Ovary (tissue), 9 donors: ENCODE data around the gene NPIPB9. TPM values are rescaled to one million over a fixed set of nuclear protein-coding genes. Genes with fewer than 3 reads are reported as not detected.

ENCODE experiments used
- DNase-seq, 5 donors: peaks; one replicate each; pipeline ENCODE4 v3.0.0-alpha.2; 2019 to 2020
- H3K27ac ChIP-seq, 2 donors: fragments of 200-600 bp; one replicate each; pipeline versions ENCODE4 v1.5.1 to v1.8.0; 2019 to 2022
- H3K27me3 ChIP-seq: fragments of 200-600 bp; one replicate; pipeline ENCODE4 v1.8.0; 2022
- H3K36me3 ChIP-seq: fragments of 200-600 bp; sonication (generic); one replicate; pipeline ENCODE4 v1.5.1; 2019
- H3K4me1 ChIP-seq: one replicate; pipeline ENCODE4 v1.8.1; 2013; ENCODE audit warnings: mild to moderate bottlenecking, moderate library complexity; ENCODE audit not compliant: insufficient read depth
- H3K4me3 ChIP-seq: fragments of 200-600 bp; sonication (generic); one replicate; pipeline ENCODE4 v1.5.1; 2017
- H3K9me3 ChIP-seq, 2 donors: fragments of 200-600 bp in 1 of 2; sonication (generic) in 1 of 2; one replicate each; pipeline versions ENCODE4 v1.5.1 to v1.8.1; 2013 to 2019; ENCODE audit warnings: mild to moderate bottlenecking in 1 of 2, moderate library complexity in 1 of 2
- CTCF ChIP-seq, 3 donors: fragments of 450-650 bp in 2 of 3; fragments of 200-600 bp in 1 of 3; IDR thresholded peaks; one replicate each; pipeline versions ENCODE4 v1.5.1 to v1.8.0; 2016 to 2022; ENCODE audit warnings: antibody characterized with exemption in 3 of 3, mild to moderate bottlenecking in 1 of 3
- EP300 ChIP-seq: sonication (generic); formaldehyde crosslinking; IDR thresholded peaks from one replicate; pipeline ENCODE4 v1.6.1; 2017; ENCODE audit warnings: antibody characterized with exemption
- POLR2A ChIP-seq: fragments of 450-650 bp; IDR thresholded peaks from one replicate; pipeline ENCODE4 v1.6.1; 2017; ENCODE audit warnings: antibody characterized with exemption, mild to moderate bottlenecking, moderate library complexity
- WGBS, 3 donors: extraction: QIAGEN DNeasy Blood & Tissue Kit in 1 of 3; methylation state at CpG; one replicate each; pipeline versions ENCODE4 v1.1.5 to v1.1.7; 2013 to 2017; 5-methylcytosine and 5-hydroxymethylcytosine counted together
- intact Hi-C, 4 donors: fragments of 100-400 bp; cut with DNase I; formaldehyde crosslinking; loops; one replicate each; pipeline versions ENCODE4 v1.11.0 to v1.15.1; 2022 to 2023
- microRNA-seq, 3 donors: library from miRNA; unstranded; fragments of <30 nt; microRNA quantifications; one replicate each; pipeline versions ENCODE4 to v1.2.0, GENCODE V29; 2019 to 2020
- polyA plus RNA-seq, 2 donors: library from polyadenylated mRNA; stranded (reverse); fragments of 200-250 nt in 1 of 2; fragments of 350-450 nt in 1 of 2; fragmentation: Illumina TruSeq in 1 of 2; extraction: RNeasy Lipid Tissue Mini Kit (QIAGEN cat#74804) in 1 of 2; gene quantifications; one replicate each; pipeline ENCODE4 v1.2.3, GENCODE V29; 2013 to 2014
- small RNA-seq: library from RNA; depleted of rRNA; stranded (forward); fragments of <200 nt; gene quantifications from one replicate; pipeline ENCODE3, GENCODE V24; 2016
- total RNA-seq, 7 donors: library from RNA; depleted of rRNA in 2 of 7; stranded (reverse); fragments of >200 nt in 2 of 7; fragmentation: NEBNext Ultra II Directional in 3 of 7; extraction: Animal tissue kit (Norgen Biotek cat#: 25700) in 3 of 7; gene quantifications; one replicate each; pipeline versions ENCODE4 v1.1.0 to v1.2.4, GENCODE V29; 2016 to 2023
- donor health status: DM: no; HTN: no; CAD: no; lungs with moderate emphysema.
- donor health status: DM: no; HTN: no; CAD: no.
- donor health status: Bipolar disorder and iron deficiency.
- donor health status: DM: yes; HTN: yes; CAD: no.
- donor health status: DM: no; HTN: no; CAD: no.
- donor health status: DM: yes; HTN: yes; CAD: no.

The NPIPB9 gene
- total and polyA plus RNA-seq, 9 donors, result 0.63 to 3.4 (median 1.9) TPM

- Histone ChIP-seq H3K36me3 (no peaks in the 10 kb centered on the region), H3K9me3 (no peaks in the 10 kb centered on the region), H3K4me3 (peak overlapping the region; percentile 100), H3K4me1 (no peaks in the 10 kb centered on the region), H3K27ac (peak overlapping the region; percentile 98 to 99), H3K27me3 (no peaks in the 10 kb centered on the region)
- peak in 1 of 5 donors; percentile 20 for DNase-seq
- 19 to 24% (median 20%) methylated on average over 13 of the region's 13 CpGs for WGBS, 3 donors
- intact Hi-C loops, result loop anchor here in 2 of 4 donors (5.0 to 10.0 kb wide), 2 partner anchors 113 to 125 kb away; partner anchors contain the start of gene CD19 (in 1 of the 2)
- TF ChIP-seq CTCF (IDR thresholded peaks at IDR 0.05), result no peak
- no peak for TF ChIP-seq EP300
- no peak for TF ChIP-seq POLR2A
Observed at GRCh38 chr16:28821874-28822519, 70.4 kb downstream of the NPIPB9 start.

Small RNAs within 50 kb of the gene (microRNA-seq; reads per million reads assigned to microRNA genes)
- gene MIR6862-2, result 0 reads per million in 3 donors

Small RNAs within 50 kb of the gene (small RNA-seq; reads per million reads assigned to genes)
- not detected for gene MIR6862-2

Other genes starting within 250 kb of the NPIPB9 start
- not detected for gene IL27, start 245.0 kb upstream of the NPIPB9 start, total RNA-seq
- gene IL27, start 245.0 kb upstream of the NPIPB9 start, polyA plus RNA-seq, result not detected
- gene NUPR1, start 212.8 kb upstream of the NPIPB9 start, total RNA-seq, result 100 to 1,000 TPM in 5 of 7 donors, 10 to 100 TPM in 2; 25.5 to 355 (median 129) TPM
- gene NUPR1, start 212.8 kb upstream of the NPIPB9 start, polyA plus RNA-seq, result 100 to 1,000 TPM in 1 of 2 donors, 10 to 100 TPM in 1; 28.5 to 366 TPM
- 10 to 100 TPM; 30.6 to 59.8 (median 42.5) TPM for gene SGF29, start 197.9 kb upstream of the NPIPB9 start, total RNA-seq
- 10 to 100 TPM; 28.5 to 54.0 TPM for gene SGF29, start 197.9 kb upstream of the NPIPB9 start, polyA plus RNA-seq
- 1 to 10 TPM in 2 of 7 donors, under 1 TPM in 5; 0.20 to 1.6 (median 0.78) TPM for gene SULT1A2, start 154.7 kb upstream of the NPIPB9 start, total RNA-seq
- 1 to 10 TPM in 1 of 2 donors, under 1 TPM in 1; 0.13 to 1.2 TPM for gene SULT1A2, start 154.7 kb upstream of the NPIPB9 start, polyA plus RNA-seq
- 10 to 100 TPM in 5 of 7 donors, 1 to 10 TPM in 2; 5.4 to 22.3 (median 10.3) TPM for gene SULT1A1, start 141.7 kb upstream of the NPIPB9 start, total RNA-seq
- 10 to 100 TPM; 11.3 to 54.6 TPM for gene SULT1A1, start 141.7 kb upstream of the NPIPB9 start, polyA plus RNA-seq
- 1 to 10 TPM in 2 of 7 donors, under 1 TPM in 3, not detected in 2; 0.28 to 2.7 (median 0.93) TPM for gene NPIPB8, start 113.7 kb upstream of the NPIPB9 start, total RNA-seq
- not detected for gene NPIPB8, start 113.7 kb upstream of the NPIPB9 start, polyA plus RNA-seq
- 100 to 1,000 TPM; 163 to 760 (median 544) TPM for gene EIF3C, start 40.3 kb upstream of the NPIPB9 start, total RNA-seq
- gene EIF3C, start 40.3 kb upstream of the NPIPB9 start, polyA plus RNA-seq, result 1,000 to 10,000 TPM in 1 of 2 donors, 100 to 1,000 TPM in 1; 357 to 1,101 TPM
- 100 to 1,000 TPM in 2 of 7 donors, 10 to 100 TPM in 5; 36.2 to 143 (median 84.8) TPM for gene ATXN2L, start 71.2 kb downstream of the NPIPB9 start, total RNA-seq
- 10 to 100 TPM; 45.5 to 84.6 TPM for gene ATXN2L, start 71.2 kb downstream of the NPIPB9 start, polyA plus RNA-seq
- gene TUFM, start 94.6 kb downstream of the NPIPB9 start, total RNA-seq, result 100 to 1,000 TPM in 4 of 7 donors, 10 to 100 TPM in 3; 75.7 to 123 (median 105) TPM
- 100 to 1,000 TPM; 106 to 117 TPM for gene TUFM, start 94.6 kb downstream of the NPIPB9 start, polyA plus RNA-seq
- gene SH2B1, start 112.1 kb downstream of the NPIPB9 start, total RNA-seq, result 10 to 100 TPM; 30.8 to 76.9 (median 60.0) TPM
- 10 to 100 TPM in 1 of 2 donors, 1 to 10 TPM in 1; 7.6 to 67.5 TPM for gene SH2B1, start 112.1 kb downstream of the NPIPB9 start, polyA plus RNA-seq
- gene ATP2A1, start 126.7 kb downstream of the NPIPB9 start, total RNA-seq, result 1 to 10 TPM in 2 of 7 donors, under 1 TPM in 5; 0.15 to 2.5 (median 0.41) TPM
- under 1 TPM; 0.53 to 0.90 TPM for gene ATP2A1, start 126.7 kb downstream of the NPIPB9 start, polyA plus RNA-seq
- gene RABEP2, start 173.5 kb downstream of the NPIPB9 start, total RNA-seq, result 10 to 100 TPM in 5 of 7 donors, 1 to 10 TPM in 2; 5.1 to 13.9 (median 11.3) TPM
- gene RABEP2, start 173.5 kb downstream of the NPIPB9 start, polyA plus RNA-seq, result 10 to 100 TPM in 1 of 2 donors, under 1 TPM in 1; 0.32 to 14.8 TPM
- 1 to 10 TPM in 3 of 7 donors, under 1 TPM in 3, not detected in 1; 0.71 to 1.5 (median 1.1) TPM for gene CD19, start 180.2 kb downstream of the NPIPB9 start, total RNA-seq
- gene CD19, start 180.2 kb downstream of the NPIPB9 start, polyA plus RNA-seq, result 1 to 10 TPM in 1 of 2 donors, under 1 TPM in 1; 0.40 to 2.5 TPM
- gene NFATC2IP, start 199.2 kb downstream of the NPIPB9 start, total RNA-seq, result 10 to 100 TPM; 18.8 to 29.2 (median 23.3) TPM
- 10 to 100 TPM; 17.9 to 31.5 TPM for gene NFATC2IP, start 199.2 kb downstream of the NPIPB9 start, polyA plus RNA-seq
- 10 to 100 TPM; 10.1 to 25.5 (median 17.4) TPM for gene SPNS1, start 223.0 kb downstream of the NPIPB9 start, total RNA-seq
- 10 to 100 TPM in 1 of 2 donors, 1 to 10 TPM in 1; 4.5 to 23.7 TPM for gene SPNS1, start 223.0 kb downstream of the NPIPB9 start, polyA plus RNA-seq
- gene LAT, start 233.3 kb downstream of the NPIPB9 start, total RNA-seq, result 1 to 10 TPM; 2.6 to 6.0 (median 4.6) TPM
- 1 to 10 TPM; 1.0 to 4.8 TPM for gene LAT, start 233.3 kb downstream of the NPIPB9 start, polyA plus RNA-seq